Naive thymus-derived CD8-positive, alpha-beta T cell (primary cell): ENCODE measurements around the gene ATP9B. TPM values are rescaled to one million over a fixed set of nuclear protein-coding genes. Genes with fewer than 3 reads are reported as not detected.
A peak's percentile ranks its signal among the peaks of the same experiment; 100 is the strongest.

Experiments
- ATAC-seq, 2 donors: fragments of 150-1000 bp; cut with Tn5 transposase in 1 of 2; sonication (Bioruptor Pico), chemical (Tn5 transposase) in 1 of 2; 1 replicate in 1 of 2; 2 replicates in 1 of 2; pipeline ENCODE4 v1.10.0; 2021; ENCODE audit warnings: mild to moderate bottlenecking in 2 of 2, moderate library complexity in 2 of 2
- POLR2A ChIA-PET: fragments of 350-600 bp; sonication (Branson Sonifier 250); formaldehyde crosslinking; loops from one replicate; lab custom pipeline; 2021; ENCODE audit warnings: antibody characterized with exemption; lab: Charles Lee
- DNase-seq, 10 donors: peaks; one replicate each; pipeline versions ENCODE4 v3.0.0 to v3.0.0-alpha.2; 2020 to 2022
- H3K27ac Mint-ChIP-seq, 10 donors: one replicate each; pipeline ENCODE4 v1.8.0; 2020 to 2022; ENCODE audit warnings: mild to moderate bottlenecking in 10 of 10, mixed read lengths in 10 of 10, moderate library complexity in 4 of 10, inconsistent platforms in 1 of 10
- H3K27me3 Mint-ChIP-seq, 5 donors: one replicate each; pipeline ENCODE4 v1.8.0; 2021 to 2022; ENCODE audit warnings: mixed read lengths in 5 of 5
- H3K36me3 Mint-ChIP-seq, 3 donors: one replicate each; pipeline ENCODE4 v1.8.0; 2020 to 2022; ENCODE audit warnings: mixed read lengths in 3 of 3, mild to moderate bottlenecking in 2 of 3, inconsistent platforms in 1 of 3
- H3K4me1 Mint-ChIP-seq, 4 donors: one replicate each; pipeline ENCODE4 v1.8.0; 2021 to 2022; ENCODE audit warnings: mixed read lengths in 4 of 4
- H3K4me3 Mint-ChIP-seq, 10 donors: one replicate each; pipeline ENCODE4 v1.8.0; 2020 to 2022; ENCODE audit warnings: mild to moderate bottlenecking in 10 of 10, mixed read lengths in 10 of 10, moderate library complexity in 6 of 10, inconsistent platforms in 1 of 10
- H3K9me3 Mint-ChIP-seq, 9 donors: one replicate each; pipeline ENCODE4 v1.8.0; 2020 to 2022; ENCODE audit warnings: mixed read lengths in 9 of 9, mild to moderate bottlenecking in 3 of 9, inconsistent platforms in 1 of 9, moderate library complexity in 1 of 9
- polyA plus RNA-seq, 3 donors: library from polyadenylated mRNA; unstranded; fragments of 300-500 nt; fragmentation: Illumina TruSeq; gene quantifications; one replicate each; pipeline ENCODE4 v1.2.3, GENCODE V29; 2021
- total RNA-seq, 8 experiments: library from RNA in 2 of 8; stranded (reverse) in 2 of 8; gene quantifications; one replicate each; pipeline ENCODE4 v1.2.3 and lab custom pipeline; 2021 to 2026

ATP9B gene
- total and polyA plus RNA-seq, 5 experiments from 2014 or later, result 16.0 to 79.5 (median 18.6) TPM

DNA sequence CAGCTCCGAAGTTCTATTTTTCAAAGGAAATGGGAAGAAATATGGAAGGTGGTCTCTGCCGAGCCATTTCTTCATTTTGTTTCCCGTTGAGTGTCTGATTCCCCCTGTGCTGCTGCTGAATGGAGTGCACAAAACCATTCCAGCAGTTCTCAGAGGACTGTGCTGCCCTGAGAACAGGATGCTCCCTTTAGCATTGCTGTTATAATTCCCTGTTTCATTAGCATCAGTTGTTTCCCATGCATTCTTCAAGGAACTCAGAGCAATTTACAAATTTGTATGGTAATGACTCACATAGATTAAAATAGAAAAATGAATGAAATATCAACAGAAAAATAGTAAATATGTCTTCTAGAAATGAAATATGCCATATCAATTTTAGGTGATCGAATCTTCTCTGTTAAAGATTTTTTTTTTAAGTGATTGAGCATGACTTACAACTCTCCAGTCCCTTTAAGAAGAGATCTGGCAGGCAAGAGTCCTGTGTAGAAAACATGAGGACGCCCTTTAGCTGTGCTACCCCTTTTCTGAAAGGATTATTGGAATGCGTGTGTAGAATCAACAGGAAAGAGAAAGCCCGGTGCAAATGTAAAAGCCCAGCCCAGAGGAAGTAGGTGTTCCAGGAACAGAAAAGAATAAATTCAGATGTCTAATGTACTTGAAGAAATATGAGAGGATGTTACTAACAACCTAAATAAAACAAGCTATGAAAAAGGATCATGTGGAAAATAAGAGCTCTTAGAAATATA lies 118.5 kb downstream of the ATP9B start:
- POLR2A ChIA-PET, result no interaction called here
- no peak for ATAC-seq
- H3K4me1 Mint-ChIP-seq, result peaks cover 0 to 10% (median 8%) of the 10 kb centered on the region in 4 donors
- no peaks in the 10 kb centered on the region for H3K27me3 Mint-ChIP-seq
- H3K9me3 Mint-ChIP-seq, result no peaks in the 10 kb centered on the region
- no peak for DNase-seq
- peaks cover 0 to 50% (median 22%) of the 10 kb centered on the region in 3 donors for H3K36me3 Mint-ChIP-seq
- no peak overlapping the region for H3K4me3 Mint-ChIP-seq
- H3K27ac Mint-ChIP-seq, result peak overlapping the region in 3 of 10 donors; percentile 13 to 20 (median 20)

DNA sequence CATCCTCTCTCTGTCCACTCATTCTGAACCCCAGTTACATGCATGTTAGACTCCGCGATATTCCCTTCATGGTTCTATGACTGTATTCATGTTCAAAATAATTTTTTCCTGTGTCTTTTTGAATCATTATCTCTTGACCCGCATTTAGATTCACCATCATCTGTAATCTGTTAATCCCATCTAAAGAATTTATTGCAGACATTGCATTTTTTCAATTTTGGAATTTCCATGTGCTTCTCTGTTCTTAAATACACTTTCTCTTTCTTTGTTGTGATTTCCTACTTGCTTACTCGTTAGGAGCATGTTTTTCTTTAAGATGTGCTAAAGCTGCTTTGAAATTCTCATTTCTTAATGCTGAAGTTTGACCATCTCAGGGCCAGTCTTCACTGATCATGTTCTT lies 122.2 kb downstream of the ATP9B start:
- no peaks in the 10 kb centered on the region for H3K9me3 Mint-ChIP-seq
- H3K27ac Mint-ChIP-seq, result no peak overlapping the region
- peaks cover 0 to 10% (median 7%) of the 10 kb centered on the region in 4 donors for H3K4me1 Mint-ChIP-seq
- H3K36me3 Mint-ChIP-seq, result peaks cover 0 to 40% (median 22%) of the 10 kb centered on the region in 3 donors
- H3K4me3 Mint-ChIP-seq, result no peak overlapping the region
- no peaks in the 10 kb centered on the region for H3K27me3 Mint-ChIP-seq
- no peak for DNase-seq
- no peak for ATAC-seq
- POLR2A ChIA-PET, result no interaction called here

DNA sequence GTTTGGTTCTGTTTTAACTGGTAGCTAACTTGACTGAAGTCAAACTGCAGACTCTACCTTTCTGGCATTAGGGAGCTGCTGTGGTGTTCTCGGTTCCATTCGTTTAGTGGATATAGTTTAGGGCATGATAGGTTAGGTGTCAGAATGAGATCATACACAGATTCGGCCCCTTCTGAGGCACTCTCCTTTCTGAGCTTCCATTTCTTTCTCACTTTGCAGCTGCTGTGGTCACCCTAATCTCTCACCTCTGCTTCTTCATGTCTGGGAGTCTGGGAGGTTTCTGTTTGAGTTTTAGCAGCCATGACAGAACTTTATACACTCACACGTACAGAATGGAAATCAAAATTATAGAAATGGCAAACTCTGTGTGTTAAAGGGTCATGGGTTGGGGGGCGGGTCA lies 122.8 kb downstream of the ATP9B start:
- no peak for ATAC-seq
- Mint-ChIP-seq H3K4me1 (peaks cover 0 to 8% (median 7%) of the 10 kb centered on the region in 4 donors), H3K4me3 (no peak overlapping the region), H3K36me3 (peaks cover 0 to 38% (median 22%) of the 10 kb centered on the region in 3 donors), H3K27ac (no peak overlapping the region), H3K9me3 (no peaks in the 10 kb centered on the region), H3K27me3 (no peaks in the 10 kb centered on the region)
- POLR2A ChIA-PET, result no interaction called here
- DNase-seq, result no peak

DNA sequence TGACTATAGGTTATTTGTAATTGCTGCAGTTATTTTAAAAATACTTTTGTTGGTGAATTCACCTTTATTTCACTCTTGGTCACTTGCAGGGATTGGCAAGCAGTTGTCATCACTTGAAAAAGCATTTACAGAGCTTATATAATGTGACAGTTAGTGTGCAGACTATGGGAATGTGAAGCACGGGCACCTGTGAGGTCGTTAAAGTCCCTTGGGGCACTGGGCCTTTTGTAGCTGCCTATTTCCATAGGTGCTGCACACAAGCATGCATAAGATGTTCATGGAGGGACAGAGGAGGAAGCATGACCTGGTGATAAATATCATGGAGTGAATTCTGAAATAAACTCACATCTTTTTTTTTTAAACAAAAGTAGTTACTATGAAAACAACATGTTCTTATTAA lies 124.6 kb downstream of the ATP9B start:
- ATAC-seq (no peak), DNase-seq (no peak)
- POLR2A ChIA-PET, result no interaction called here
- Mint-ChIP-seq H3K4me1 (peaks cover 0 to 8% (median 2%) of the 10 kb centered on the region in 4 donors), H3K4me3 (no peak overlapping the region), H3K9me3 (no peaks in the 10 kb centered on the region), H3K27ac (no peak overlapping the region), H3K36me3 (peaks cover 0 to 32% (median 16%) of the 10 kb centered on the region in 3 donors), H3K27me3 (no peaks in the 10 kb centered on the region)

DNA sequence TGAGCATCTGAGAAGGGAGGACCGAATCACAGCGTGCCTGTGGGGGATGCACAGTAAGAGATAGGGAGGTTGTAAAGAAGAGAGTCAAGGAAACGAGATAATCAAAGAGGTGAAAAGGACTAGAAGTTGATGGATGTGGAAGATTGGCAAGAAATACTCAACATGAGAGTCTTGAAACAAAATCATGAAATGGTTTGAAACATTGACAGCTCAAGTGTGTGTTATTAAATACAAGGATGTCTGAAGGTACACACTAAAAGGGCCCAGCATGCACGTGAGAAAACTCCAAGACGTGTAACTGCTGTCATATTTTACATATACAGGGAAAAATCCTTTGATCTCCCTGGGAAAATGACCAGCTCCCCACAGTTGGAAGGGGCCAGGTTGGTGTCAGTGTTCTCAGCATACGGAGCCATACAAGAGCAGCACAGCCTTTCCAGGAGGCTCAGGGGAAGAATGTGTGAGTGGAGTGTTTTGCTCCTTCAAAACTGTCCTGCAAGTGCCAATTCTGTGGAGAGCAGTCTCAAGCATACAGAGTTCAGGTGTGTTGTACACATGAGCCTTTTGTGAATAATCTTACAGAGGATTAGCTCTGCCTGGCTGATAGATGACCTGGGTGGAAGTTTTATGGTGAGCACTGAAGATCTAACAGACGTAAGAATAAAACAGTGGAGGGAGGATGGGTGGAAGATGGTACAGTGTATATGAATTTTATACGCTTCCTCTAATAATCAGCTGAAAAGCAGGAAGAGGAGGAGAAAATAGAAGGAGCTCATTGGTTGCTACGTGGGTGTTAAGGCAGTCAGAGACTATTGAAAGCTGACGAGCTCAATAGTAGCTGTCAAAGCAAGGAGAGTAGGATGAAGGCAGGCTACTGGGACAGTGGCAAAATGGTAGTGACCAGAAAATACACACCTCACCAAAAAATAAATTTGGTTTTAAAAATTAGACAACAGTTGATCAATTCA lies 126.8 kb downstream of the ATP9B start:
- POLR2A ChIA-PET, result no interaction called here
- no peak overlapping the region for H3K4me3 Mint-ChIP-seq
- no peak overlapping the region for H3K27ac Mint-ChIP-seq
- H3K9me3 Mint-ChIP-seq, result no peaks in the 10 kb centered on the region
- H3K27me3 Mint-ChIP-seq, result no peaks in the 10 kb centered on the region
- peaks cover 0 to 24% (median 13%) of the 10 kb centered on the region in 3 donors for H3K36me3 Mint-ChIP-seq
- peaks cover 5 to 18% (median 10%) of the 10 kb centered on the region in 4 donors for H3K4me1 Mint-ChIP-seq
- DNase-seq, result no peak
- ATAC-seq, result no peak

DNA sequence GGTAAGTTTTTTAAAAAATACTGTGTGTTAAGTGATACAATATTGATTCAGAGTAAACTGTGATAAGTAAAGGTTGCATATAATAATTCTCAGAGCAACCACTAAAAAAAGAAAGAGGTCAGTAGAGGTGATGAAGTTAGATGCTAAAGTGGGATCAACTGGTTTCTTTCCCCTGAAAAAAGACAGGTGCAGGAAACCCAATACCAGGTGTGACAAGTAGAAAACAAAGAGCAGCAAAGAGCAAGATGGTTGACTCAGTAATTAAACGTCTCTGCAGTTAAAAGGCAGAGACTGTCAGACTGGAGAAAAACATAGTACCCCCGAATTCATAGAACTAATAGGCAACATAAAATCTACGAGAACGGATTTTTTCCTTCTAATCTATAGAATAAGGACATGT lies 128.3 kb downstream of the ATP9B start:
- POLR2A ChIA-PET, result no interaction called here
- no peak for DNase-seq
- Mint-ChIP-seq H3K9me3 (no peaks in the 10 kb centered on the region), H3K27me3 (no peaks in the 10 kb centered on the region), H3K4me1 (peaks cover 5 to 16% (median 10%) of the 10 kb centered on the region in 4 donors), H3K4me3 (no peak overlapping the region), H3K27ac (no peak overlapping the region), H3K36me3 (peaks cover 0 to 17% (median 10%) of the 10 kb centered on the region in 3 donors)
- no peak for ATAC-seq

DNA sequence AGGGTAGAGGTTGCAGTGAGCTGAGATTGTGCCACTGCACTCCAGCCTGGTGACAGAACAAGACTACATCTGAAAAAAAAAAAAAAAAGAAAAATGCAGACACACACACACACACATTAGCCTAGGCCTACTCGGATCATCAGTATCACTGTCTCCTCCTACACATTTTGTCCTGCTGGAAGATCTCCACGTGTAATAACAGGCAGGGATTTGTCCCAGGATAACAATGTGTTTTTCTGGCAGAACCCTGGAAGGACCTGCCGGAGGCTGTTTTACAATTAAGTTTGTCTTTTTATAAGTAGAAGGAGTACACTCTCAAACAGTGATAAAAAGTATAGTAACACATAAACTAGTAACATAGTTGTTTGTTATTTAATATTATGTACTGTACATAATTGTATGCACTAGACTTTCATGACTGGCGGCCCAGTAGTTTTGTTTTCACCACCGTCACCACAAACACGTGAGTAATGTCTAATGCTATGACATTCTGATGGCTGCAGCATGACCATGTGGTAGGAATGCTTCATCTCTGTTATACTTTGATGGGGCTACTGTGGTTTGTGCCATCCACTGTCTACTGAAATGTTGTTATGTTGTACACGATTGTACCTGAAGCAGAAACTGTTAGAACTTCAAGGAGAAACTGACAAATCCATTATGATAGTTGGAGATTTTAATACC lies 130.6 kb downstream of the ATP9B start:
- POLR2A ChIA-PET, result no interaction called here

DNA sequence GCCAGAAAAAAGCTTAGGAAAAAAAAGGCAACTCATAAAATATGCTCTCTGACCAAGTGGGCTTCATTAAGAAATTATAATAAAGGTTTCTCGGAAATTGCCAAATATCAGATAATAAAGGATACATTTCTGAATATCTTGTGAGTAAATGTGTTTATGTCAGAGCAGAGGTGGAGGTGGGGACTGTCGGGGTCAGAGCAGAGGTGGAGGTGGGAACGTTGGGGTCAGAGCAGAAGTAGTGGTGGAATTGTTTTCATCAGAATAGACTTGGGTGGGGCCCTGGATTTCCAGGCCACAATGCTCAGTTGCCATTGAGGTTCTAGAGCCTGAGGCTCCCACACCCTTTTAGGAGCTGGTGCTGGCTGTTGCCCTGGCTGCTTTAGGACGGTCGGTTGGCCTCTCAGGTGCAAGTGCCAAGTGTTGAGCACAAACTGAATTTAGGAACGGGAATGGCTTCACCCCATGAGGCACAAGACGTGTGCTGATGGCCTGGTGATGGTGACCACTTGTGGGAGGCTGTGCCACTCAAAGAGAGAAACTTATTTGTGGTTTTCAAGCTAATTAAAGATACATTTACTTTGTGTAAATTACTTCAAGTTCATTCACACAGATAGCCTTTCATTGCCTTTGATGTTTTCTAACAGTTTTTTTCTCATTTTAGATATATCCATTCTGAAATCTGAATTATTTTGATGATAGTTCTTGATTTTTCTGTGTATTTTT lies 131.5 kb downstream of the ATP9B start:
- H3K27me3 Mint-ChIP-seq, result no peaks in the 10 kb centered on the region
- H3K9me3 Mint-ChIP-seq, result no peaks in the 10 kb centered on the region
- peaks cover 10 to 27% (median 15%) of the 10 kb centered on the region in 4 donors for H3K4me1 Mint-ChIP-seq
- POLR2A ChIA-PET, result no interaction called here
- DNase-seq (peak in 4 of 10 donors; percentile 4 to 25 (median 17)), ATAC-seq (no peak)
- H3K36me3 Mint-ChIP-seq, result peaks cover 0 to 23% (median 5%) of the 10 kb centered on the region in 3 donors
- H3K4me3 Mint-ChIP-seq, result no peak overlapping the region
- H3K27ac Mint-ChIP-seq, result peak overlapping the region in 5 of 10 donors; percentile 6 to 51 (median 46)

More for the DNA sequence above, 130.6 kb downstream of the ATP9B start:
- peaks cover 0 to 17% (median 5%) of the 10 kb centered on the region in 3 donors for H3K36me3 Mint-ChIP-seq
- H3K27me3 Mint-ChIP-seq, result no peaks in the 10 kb centered on the region
- ATAC-seq (no peak), DNase-seq (no peak)
- H3K27ac Mint-ChIP-seq, result peak overlapping the region in 2 of 10 donors; percentile 6 to 46
- H3K4me1 Mint-ChIP-seq, result peaks cover 10 to 27% (median 15%) of the 10 kb centered on the region in 4 donors
- H3K4me3 Mint-ChIP-seq, result no peak overlapping the region
- no peaks in the 10 kb centered on the region for H3K9me3 Mint-ChIP-seq

DNA sequence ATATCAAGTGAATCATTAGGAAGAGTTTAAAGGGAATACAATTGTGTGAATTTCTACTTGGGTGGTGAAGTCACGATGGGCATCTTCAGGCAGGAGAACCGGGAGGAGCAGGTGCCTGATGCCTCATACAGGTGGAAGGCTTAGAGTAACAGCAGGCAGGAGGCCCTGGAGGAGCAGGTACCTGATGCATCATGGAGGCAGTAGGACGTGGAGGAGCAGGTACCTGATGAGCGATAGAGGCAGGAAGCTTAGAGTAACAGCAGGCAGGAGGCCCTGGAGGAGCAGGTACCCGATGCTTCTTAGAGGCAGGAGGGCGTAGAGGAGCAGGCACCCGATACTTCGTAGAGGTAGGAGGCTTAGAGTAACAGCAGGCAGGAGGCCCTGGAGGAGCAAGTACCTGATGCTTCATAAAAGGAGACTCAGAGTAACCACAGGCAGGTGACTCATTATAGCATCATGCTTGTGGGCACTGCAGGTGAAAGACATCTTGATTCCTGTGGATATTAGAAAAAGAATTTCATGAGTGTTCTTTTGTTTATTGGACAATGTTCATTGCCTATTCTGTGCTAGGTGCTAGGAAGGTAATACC lies 133.9 kb downstream of the ATP9B start:
- DNase-seq, result no peak
- no peaks in the 10 kb centered on the region for H3K9me3 Mint-ChIP-seq
- peaks cover 14 to 27% (median 17%) of the 10 kb centered on the region in 4 donors for H3K4me1 Mint-ChIP-seq
- peak overlapping the region in 7 of 10 donors; percentile 5 to 67 (median 38) for H3K27ac Mint-ChIP-seq
- H3K4me3 Mint-ChIP-seq, result no peak overlapping the region
- peaks cover 6 to 42% (median 15%) of the 10 kb centered on the region in 3 donors for H3K36me3 Mint-ChIP-seq
- no peaks in the 10 kb centered on the region for H3K27me3 Mint-ChIP-seq
- POLR2A ChIA-PET, result no interaction called here
- ATAC-seq, result no peak

DNA sequence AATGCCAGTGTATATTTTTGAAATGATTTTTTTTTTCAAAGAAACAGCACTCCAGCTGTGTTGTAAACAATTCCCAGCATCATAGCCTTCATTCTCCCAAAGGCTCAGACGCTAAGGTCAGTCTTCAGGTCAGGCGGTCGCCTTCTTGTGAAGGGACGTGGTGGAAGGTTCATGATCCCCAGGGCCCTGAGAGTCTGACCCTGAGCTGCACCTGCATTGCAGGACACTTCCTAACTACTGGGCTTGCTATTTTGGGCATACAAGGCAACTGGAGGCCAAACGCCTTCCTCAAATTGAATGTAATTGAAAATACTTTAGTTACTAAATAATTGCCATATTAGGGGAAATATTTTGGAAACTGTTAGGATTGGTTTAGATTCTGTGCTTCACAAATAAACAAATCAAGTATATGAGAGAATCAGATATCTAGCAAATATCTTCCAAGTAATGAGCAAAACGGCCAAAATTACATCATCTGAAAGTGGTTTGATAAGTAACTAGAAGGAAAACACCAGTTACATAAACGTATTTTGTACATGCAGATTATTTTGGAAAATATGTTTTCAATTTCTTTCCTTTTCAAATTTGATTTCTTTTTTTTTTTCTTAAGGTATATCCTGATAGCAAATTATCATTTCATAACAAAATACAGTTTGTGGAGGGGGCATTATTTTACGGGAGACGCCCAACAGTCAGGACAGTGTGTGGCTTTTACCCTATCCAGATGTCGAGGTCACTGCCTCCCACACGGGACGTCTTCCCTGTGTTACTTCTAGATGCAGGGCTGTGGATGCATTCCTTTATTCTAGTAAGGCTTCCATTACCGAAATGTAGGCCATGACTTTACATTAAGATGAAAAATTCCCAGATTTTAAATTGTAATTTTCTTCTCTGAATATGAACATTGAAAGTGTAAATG lies 136.0 kb downstream of the ATP9B start:
- H3K27me3 Mint-ChIP-seq, result no peaks in the 10 kb centered on the region
- POLR2A ChIA-PET, result no interaction called here
- no peaks in the 10 kb centered on the region for H3K9me3 Mint-ChIP-seq
- ATAC-seq (no peak), DNase-seq (no peak)
- H3K4me1 Mint-ChIP-seq, result peaks cover 12 to 27% (median 22%) of the 10 kb centered on the region in 4 donors
- no peak overlapping the region for H3K27ac Mint-ChIP-seq
- H3K4me3 Mint-ChIP-seq, result no peak overlapping the region
- H3K36me3 Mint-ChIP-seq, result peaks cover 6 to 52% (median 16%) of the 10 kb centered on the region in 3 donors

DNA sequence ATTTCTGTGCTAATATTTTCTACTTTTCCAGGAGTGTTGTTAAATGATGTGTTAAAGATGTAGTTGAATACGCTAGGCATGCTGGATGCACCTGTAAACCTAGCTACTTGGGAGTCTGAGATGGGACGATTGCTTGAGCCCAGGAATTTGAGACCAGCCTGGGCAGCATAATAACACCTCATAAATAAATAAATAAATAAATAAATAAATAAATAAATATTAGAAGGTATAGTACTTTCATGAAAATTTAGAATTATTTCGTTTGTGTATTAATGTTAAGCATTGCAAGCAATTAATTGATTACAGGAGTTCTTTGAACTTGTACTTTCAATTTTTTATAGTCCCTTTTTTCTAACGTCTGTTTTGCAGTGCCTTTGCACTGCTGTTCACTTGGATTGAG lies 137.2 kb downstream of the ATP9B start:
- POLR2A ChIA-PET, result no interaction called here
- Mint-ChIP-seq H3K36me3 (peaks cover 6 to 48% (median 13%) of the 10 kb centered on the region in 3 donors), H3K27me3 (no peaks in the 10 kb centered on the region), H3K4me1 (peaks cover 12 to 26% (median 18%) of the 10 kb centered on the region in 4 donors), H3K4me3 (no peak overlapping the region), H3K9me3 (no peaks in the 10 kb centered on the region), H3K27ac (no peak overlapping the region)
- ATAC-seq (no peak), DNase-seq (no peak)
